Activated T-helper 17 cell treated with anti-CD3 and anti-CD28 coated beads, Interleukin-2, amount 50 U/mL, for 72 hours (primary cell): ENCODE results near the gene DPP10. TPM values are rescaled to one million over a fixed set of nuclear protein-coding genes. Genes with fewer than 3 reads are reported as not detected.

Experiments used
- ATAC-seq: fragments of 150-1000 bp; cut with Tn5 transposase; replicated peaks from 2 replicates; pipeline ENCODE4 v1.10.0; 2021; ENCODE audit warnings: mild to moderate bottlenecking, moderate library complexity
- H3K27ac Mint-ChIP-seq: one replicate; pipeline ENCODE4 v1.8.0; 2022; ENCODE audit warnings: mixed read lengths
- H3K27me3 Mint-ChIP-seq: one replicate; pipeline ENCODE4 v1.8.0; 2022; ENCODE audit warnings: mixed read lengths
- H3K36me3 Mint-ChIP-seq: one replicate; pipeline ENCODE4 v1.8.0; 2022; ENCODE audit warnings: low read depth, mild to moderate bottlenecking, mixed read lengths
- H3K4me1 Mint-ChIP-seq: one replicate; pipeline ENCODE4 v1.8.0; 2022; ENCODE audit warnings: mixed read lengths
- H3K4me3 Mint-ChIP-seq: one replicate; pipeline ENCODE4 v1.8.0; 2022; ENCODE audit warnings: mild to moderate bottlenecking, mixed read lengths
- H3K9me3 Mint-ChIP-seq: one replicate; pipeline ENCODE4 v1.8.0; 2022; ENCODE audit warnings: mixed read lengths
- total RNA-seq, 2 donors: library from RNA; stranded (reverse); gene quantifications; one replicate each; pipeline ENCODE4 v1.2.3, GENCODE V29; 2022

DPP10 gene
- total RNA-seq, 2 donors from 2014 or later, result not detected

DNA sequence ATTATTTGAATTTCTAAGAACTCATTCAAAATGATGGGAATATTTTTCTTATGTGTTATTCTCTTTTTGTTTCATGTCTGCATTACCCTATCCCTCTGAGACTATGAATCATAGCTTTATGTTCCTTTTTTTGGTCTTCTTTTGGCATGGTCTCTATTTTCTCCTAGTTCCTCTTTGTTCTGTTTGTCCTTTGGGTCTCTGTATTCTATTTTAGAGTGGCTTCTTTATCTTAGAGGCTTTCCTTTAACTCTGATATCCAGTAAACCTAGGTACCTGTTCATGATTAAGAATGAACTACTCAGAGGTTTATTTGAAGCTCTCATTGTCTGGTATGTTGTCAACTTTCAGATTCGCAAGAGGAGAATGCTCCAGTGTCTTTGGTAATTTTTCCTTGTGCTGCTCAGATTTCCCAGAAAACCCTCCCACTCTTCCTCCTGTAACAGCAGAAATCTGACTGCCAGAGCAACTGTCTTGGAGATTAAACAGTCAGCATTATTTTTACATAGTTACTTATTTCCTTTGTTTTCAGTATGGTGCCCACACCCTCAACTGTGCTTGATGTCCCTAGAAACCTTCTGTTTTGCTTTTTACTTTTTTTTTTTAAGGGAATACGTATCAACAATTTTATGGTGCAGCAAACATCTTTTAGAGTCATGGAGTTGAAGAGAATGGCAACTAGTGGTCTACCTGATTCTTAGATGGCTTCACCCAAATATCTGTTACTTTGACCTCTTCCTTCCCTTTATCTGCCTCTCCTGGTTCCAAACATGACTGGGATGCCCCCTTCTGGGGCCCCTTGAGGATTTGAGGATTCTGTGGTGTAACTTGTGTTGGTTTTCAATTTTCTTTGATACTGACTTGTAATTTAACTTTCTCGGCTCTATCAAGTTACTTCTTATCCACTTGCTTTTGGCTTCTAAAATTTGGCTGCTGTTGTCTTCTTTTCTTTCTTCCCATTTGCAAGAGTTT, 92.0 kb downstream of the DPP10 start:
- Mint-ChIP-seq H3K36me3 (no peaks in the 10 kb centered on the region), H3K9me3 (no peaks in the 10 kb centered on the region), H3K4me3 (no peak overlapping the region), H3K4me1 (no peaks in the 10 kb centered on the region), H3K27me3 (peaks cover 14% of the 10 kb centered on the region), H3K27ac (no peak overlapping the region)
- ATAC-seq, result no peak

DNA sequence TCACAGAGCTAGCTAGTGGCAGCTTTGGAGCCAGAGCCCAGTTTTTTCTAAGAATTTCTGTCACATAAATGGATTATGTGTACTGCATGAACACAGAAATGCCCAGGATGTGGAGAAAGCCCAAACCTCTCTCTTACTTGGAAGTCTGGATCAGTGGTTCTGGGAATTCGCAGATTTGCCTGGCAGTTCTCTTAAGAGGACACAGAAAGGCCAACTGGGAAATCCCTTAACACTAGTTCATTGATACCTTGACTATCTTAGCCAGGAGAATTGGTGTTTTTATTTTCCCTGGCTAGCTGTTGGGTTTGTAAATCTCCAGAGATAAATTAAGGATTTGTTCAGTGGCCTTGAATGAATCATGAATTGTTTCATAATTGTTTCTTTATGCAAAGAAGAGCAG, 95.3 kb downstream of the DPP10 start:
- H3K27me3 Mint-ChIP-seq, result peaks cover 14% of the 10 kb centered on the region
- H3K9me3 Mint-ChIP-seq, result no peaks in the 10 kb centered on the region
- no peaks in the 10 kb centered on the region for H3K4me1 Mint-ChIP-seq
- ATAC-seq, result no peak
- no peaks in the 10 kb centered on the region for H3K36me3 Mint-ChIP-seq
- no peak overlapping the region for H3K27ac Mint-ChIP-seq
- no peak overlapping the region for H3K4me3 Mint-ChIP-seq

DNA sequence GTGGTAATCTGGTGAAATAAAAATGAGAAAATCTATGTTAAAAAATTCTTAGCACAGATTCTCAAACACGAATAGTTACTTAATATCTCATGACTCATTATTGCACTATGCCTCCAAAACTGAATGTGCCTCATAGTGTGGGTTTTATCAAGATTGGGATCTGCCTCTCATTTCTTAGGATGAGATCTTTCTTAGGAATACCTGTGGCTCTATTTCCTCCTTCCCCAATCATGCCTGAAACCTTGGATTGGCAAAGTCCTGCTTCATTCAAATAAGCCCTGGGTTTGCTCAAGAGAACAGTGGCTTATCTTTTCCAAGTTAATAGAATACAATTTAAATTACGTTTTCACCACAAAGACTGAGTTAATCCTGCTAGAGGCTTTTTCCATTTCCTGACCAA, 100.3 kb downstream of the DPP10 start:
- Mint-ChIP-seq H3K4me1 (no peaks in the 10 kb centered on the region), H3K9me3 (peaks cover 4% of the 10 kb centered on the region), H3K4me3 (no peak overlapping the region), H3K27me3 (peaks cover 20% of the 10 kb centered on the region), H3K27ac (no peak overlapping the region), H3K36me3 (no peaks in the 10 kb centered on the region)
- no peak for ATAC-seq

DNA sequence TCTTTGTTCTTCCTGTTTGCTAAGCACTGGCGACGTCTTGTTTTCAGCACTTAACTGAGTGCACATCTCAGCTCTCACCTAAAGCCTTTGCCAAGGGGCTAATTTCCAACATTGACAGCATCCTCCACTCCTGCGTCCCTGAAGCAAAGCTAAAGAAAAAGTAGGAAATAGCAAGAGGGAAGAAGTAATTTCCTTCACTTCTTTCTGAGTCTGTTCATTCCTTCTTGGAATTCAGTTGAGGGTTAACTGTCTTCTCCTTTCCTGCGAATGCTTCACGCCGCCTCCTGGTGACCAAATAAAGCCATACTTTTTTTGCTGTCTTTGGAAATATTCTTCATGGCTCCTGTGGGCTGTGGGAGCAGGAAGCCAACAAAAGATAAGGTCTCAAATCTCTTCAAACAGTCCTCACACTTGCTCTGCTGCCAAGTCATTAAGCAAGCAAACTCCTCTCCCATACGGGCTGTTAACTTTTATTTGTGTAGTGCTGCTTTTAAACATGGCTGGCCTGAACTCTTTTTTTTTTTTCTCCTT, 100.9 kb downstream of the DPP10 start:
- Mint-ChIP-seq H3K27me3 (peaks cover 22% of the 10 kb centered on the region), H3K27ac (no peak overlapping the region), H3K36me3 (no peaks in the 10 kb centered on the region), H3K4me1 (no peaks in the 10 kb centered on the region), H3K4me3 (no peak overlapping the region), H3K9me3 (peaks cover 4% of the 10 kb centered on the region)
- ATAC-seq, result no peak

DNA sequence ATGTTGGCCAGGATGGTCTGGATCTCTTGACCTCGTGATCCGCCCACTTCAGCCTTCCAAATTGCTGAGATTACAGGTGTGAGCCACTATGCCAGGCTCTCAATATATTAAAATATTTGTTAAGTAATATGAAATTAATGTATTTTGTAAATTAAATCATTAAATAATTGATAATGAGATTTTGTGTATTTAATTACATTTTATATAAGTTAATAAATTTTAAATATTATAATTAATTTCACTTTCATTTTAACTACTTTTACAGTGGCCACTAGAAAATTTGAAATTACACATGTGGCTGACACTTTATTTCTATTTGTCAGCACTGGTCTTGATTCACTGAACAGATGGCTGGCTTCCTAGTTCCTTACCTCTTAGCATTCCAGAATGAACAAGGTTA, 102.6 kb downstream of the DPP10 start:
- Mint-ChIP-seq H3K36me3 (no peaks in the 10 kb centered on the region), H3K27ac (no peak overlapping the region), H3K4me1 (no peaks in the 10 kb centered on the region), H3K27me3 (peaks cover 25% of the 10 kb centered on the region), H3K4me3 (no peak overlapping the region), H3K9me3 (peaks cover 4% of the 10 kb centered on the region)
- ATAC-seq, result no peak

DNA sequence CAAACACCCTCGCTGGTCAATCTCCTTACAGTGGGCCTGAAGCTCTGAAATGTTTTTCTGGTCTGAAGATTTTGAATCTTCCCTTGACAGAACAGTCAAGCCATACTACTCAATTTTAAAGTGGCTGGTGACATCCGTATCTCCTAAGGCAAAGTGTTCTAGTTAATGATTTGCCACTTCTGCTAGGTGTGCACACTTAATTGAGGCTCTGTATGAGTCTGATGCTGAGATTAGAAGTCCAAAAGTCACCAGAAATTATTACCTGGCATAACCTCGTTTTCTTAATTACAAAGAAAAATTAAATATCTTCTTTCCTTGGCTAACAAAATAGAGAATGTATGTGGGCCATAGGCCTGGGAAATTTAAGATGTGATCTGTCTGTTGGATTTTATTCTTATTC, 104.1 kb downstream of the DPP10 start:
- Mint-ChIP-seq H3K4me1 (no peaks in the 10 kb centered on the region), H3K4me3 (no peak overlapping the region), H3K27ac (no peak overlapping the region), H3K9me3 (peaks cover 4% of the 10 kb centered on the region), H3K36me3 (no peaks in the 10 kb centered on the region), H3K27me3 (peaks cover 31% of the 10 kb centered on the region)
- no peak for ATAC-seq

- Mint-ChIP-seq H3K9me3 (peaks cover 4% of the 10 kb centered on the region), H3K27ac (no peak overlapping the region)
- no peak for ATAC-seq
These were observed 105.7 kb downstream of the DPP10 start for GRCh38 chr2:114548151-114548550.

GRCh38 chr2:114550364-114550763, 107.9 kb downstream of the DPP10 start:
- H3K4me1 Mint-ChIP-seq, result no peaks in the 10 kb centered on the region
- no peaks in the 10 kb centered on the region for H3K36me3 Mint-ChIP-seq
- ATAC-seq, result no peak
- peaks cover 30% of the 10 kb centered on the region for H3K27me3 Mint-ChIP-seq
- H3K4me3 Mint-ChIP-seq, result no peak overlapping the region
- H3K9me3 Mint-ChIP-seq, result no peaks in the 10 kb centered on the region
- H3K27ac Mint-ChIP-seq, result no peak overlapping the region

More at GRCh38 chr2:114548151-114548550, 105.7 kb downstream of the DPP10 start:
- Mint-ChIP-seq H3K4me1 (no peaks in the 10 kb centered on the region), H3K27me3 (peaks cover 35% of the 10 kb centered on the region), H3K36me3 (no peaks in the 10 kb centered on the region), H3K4me3 (no peak overlapping the region)

GRCh38 chr2:114550895-114551793, 108.7 kb downstream of the DPP10 start:
- Mint-ChIP-seq H3K9me3 (no peaks in the 10 kb centered on the region), H3K27ac (no peak overlapping the region), H3K4me1 (no peaks in the 10 kb centered on the region), H3K36me3 (no peaks in the 10 kb centered on the region), H3K27me3 (peaks cover 29% of the 10 kb centered on the region), H3K4me3 (no peak overlapping the region)
- peak; percentile 26 for ATAC-seq

DNA sequence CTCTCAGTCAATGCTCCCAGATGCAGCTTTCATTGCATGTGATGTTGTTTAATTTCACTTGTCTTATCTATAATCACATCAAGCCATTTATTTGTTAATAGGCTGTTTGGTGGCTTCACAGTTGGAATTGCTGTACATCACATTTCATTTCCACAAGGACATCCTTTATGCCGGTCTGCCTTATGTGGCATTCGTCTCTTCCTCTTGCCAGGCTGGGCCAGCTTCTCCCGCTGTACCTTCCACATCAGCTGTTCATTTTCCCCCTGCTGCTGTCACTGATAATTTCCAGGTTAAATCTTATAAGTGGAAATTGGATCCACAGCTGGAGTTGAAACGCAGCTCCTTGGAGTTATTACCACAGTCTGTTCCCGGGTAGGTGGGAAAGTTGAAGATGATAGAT, 110.6 kb downstream of the DPP10 start:
- Mint-ChIP-seq H3K9me3 (no peaks in the 10 kb centered on the region), H3K4me3 (no peak overlapping the region), H3K27ac (no peak overlapping the region), H3K4me1 (no peaks in the 10 kb centered on the region), H3K36me3 (no peaks in the 10 kb centered on the region), H3K27me3 (peaks cover 24% of the 10 kb centered on the region)
- ATAC-seq, result no peak

GRCh38 chr2:114569166-114569565, 126.7 kb downstream of the DPP10 start:
- Mint-ChIP-seq H3K36me3 (no peaks in the 10 kb centered on the region), H3K4me3 (no peak overlapping the region), H3K27me3 (peaks cover 12% of the 10 kb centered on the region), H3K4me1 (no peaks in the 10 kb centered on the region), H3K27ac (no peak overlapping the region), H3K9me3 (peaks cover 3% of the 10 kb centered on the region)
- no peak for ATAC-seq

GRCh38 chr2:114577657-114578056, 135.2 kb downstream of the DPP10 start:
- Mint-ChIP-seq H3K27me3 (peaks cover 11% of the 10 kb centered on the region), H3K27ac (no peak overlapping the region), H3K4me1 (no peaks in the 10 kb centered on the region), H3K4me3 (no peak overlapping the region), H3K9me3 (no peaks in the 10 kb centered on the region), H3K36me3 (no peaks in the 10 kb centered on the region)
- no peak for ATAC-seq

DNA sequence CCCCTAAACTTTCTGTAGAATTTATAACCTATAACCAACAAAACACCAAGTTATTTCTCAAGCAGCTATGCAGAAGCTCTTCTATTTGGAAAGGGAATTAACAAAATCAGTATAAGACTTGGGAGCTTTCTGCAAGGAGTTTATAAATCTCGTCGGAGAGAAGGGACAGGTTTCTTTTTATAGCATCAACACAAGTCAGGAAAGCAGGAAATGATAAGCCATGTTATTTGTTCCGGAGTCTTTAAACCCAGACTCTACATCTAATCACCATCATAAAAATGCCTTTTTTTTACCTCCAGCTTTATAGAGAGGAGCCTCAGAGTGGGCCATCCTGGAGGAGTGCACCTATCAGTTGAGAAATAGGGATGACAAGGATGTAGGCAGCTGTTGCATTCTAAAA, 137.1 kb downstream of the DPP10 start:
- ATAC-seq, result no peak
- no peaks in the 10 kb centered on the region for H3K4me1 Mint-ChIP-seq
- H3K27me3 Mint-ChIP-seq, result peaks cover 11% of the 10 kb centered on the region
- no peaks in the 10 kb centered on the region for H3K9me3 Mint-ChIP-seq
- no peaks in the 10 kb centered on the region for H3K36me3 Mint-ChIP-seq
- H3K4me3 Mint-ChIP-seq, result no peak overlapping the region
- H3K27ac Mint-ChIP-seq, result no peak overlapping the region

DNA sequence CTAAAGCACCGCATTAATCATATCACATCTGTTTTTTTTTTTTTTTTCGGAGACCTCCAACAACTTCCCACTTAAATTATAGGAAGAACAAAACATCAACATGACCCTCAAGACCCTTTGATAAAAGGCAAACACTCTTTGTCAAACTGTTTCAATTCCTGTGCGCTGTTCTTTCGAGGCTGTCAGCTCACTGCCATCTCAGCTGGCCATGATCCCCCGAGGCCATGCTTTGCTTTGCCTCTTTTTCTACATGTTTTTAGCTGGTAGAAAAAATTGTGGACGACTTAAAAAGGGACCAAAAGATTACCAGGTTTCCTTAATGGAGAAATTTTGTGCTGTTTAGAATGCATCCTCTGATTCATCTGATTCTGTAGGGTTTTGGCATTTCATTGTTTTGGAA, 138.2 kb downstream of the DPP10 start:
- Mint-ChIP-seq H3K9me3 (no peaks in the 10 kb centered on the region), H3K27ac (no peak overlapping the region), H3K4me3 (no peak overlapping the region), H3K27me3 (peaks cover 7% of the 10 kb centered on the region), H3K4me1 (no peaks in the 10 kb centered on the region), H3K36me3 (no peaks in the 10 kb centered on the region)
- no peak for ATAC-seq
